Stimulated activated CD4-positive, alpha-beta T cell treated with anti-CD3 and anti-CD28 coated beads, Interleukin-1b, Interleukin-23, amount 100 ng/mL, for 24 hours (primary cell): Measurements from ENCODE around the gene DNAJC4.
A peak's percentile ranks its signal among the peaks of the same experiment; 100 is the strongest.
"Not testable (repeated sequence)": the region's sequence is repeated elsewhere in the genome, so short reads cannot be mapped to it uniquely, and the experiment has no call there.

Experiments used
- DNase-seq, 4 experiments: peaks; one replicate each; pipeline ENCODE4 v3.0.0-alpha.2; 2020; ENCODE audit warnings: low read depth in 4 of 4, low spot score in 1 of 4

DNAJC4 gene

GRCh38 chr11:64243236-64243854 is 13.0 kb downstream of the DNAJC4 start:
- DNase-seq: no peak

DNA sequence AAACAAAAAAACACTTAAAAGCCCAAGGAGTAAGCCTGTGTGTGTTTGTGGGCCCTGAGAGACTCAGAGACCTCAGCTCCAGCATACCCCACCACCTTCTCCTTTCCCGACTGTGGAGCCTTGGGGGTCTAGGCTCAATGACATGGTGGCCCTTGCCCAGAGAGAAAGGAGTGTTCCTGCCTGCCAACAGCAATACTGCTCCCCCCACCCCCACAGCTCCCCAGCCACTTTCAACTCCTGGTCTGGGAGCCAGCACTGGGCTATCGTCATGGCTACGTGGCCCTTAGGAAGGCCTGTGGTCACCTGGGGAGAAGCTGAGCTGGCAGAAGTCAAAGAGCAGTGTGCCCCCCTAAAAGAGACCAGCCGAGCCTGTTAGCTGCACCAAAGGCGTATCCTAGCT is 13.8 kb downstream of the DNAJC4 start:
- DNase-seq: no peak

- no peak for DNase-seq
These were observed 14.6 kb downstream of the DNAJC4 start for GRCh38 chr11:64244966-64245365.

DNA sequence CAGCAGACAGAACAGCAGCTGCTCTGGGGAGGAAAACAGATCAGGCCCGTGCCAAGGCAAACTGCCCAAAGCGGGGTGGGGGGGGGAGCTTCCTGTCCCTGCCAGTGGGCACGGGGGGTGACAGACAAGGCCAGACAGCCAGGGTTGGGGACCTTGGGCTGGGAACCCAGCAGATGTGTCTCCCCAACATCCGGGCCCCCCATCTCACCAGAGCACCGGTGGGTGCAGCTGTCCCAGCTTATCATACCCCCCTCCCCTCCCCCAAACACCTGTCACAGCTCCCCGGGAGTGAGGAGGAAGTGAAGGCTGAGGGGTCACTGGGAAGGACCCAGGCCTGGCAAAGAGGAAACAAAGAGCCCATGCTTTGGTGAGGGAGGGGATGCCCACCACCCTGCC is 15.1 kb downstream of the DNAJC4 start:
- DNase-seq: no peak

- peak in 2 of 4 experiments; percentile 71 to 84 for DNase-seq
These were observed 15.7 kb downstream of the DNAJC4 start for GRCh38 chr11:64245797-64246620.

DNA sequence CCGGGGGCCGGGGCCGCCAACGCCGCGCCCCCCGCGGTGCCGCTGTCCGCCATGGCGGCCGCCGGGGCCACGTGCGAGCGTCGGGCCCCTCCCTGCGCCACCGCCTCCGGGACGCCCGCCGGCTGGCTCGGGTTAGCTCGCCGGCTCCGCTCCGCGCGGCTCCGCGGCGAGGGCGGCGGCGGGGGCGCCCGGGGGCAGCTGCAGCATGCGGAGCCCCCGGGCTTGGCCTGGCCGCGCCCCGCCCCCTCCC is 16.2 kb downstream of the DNAJC4 start:
- not testable (repeated sequence) for DNase-seq

- DNase-seq: peak in 2 of 4 experiments; percentile 77 to 85
These were observed 16.8 kb downstream of the DNAJC4 start, which contains the start of gene PPP1R14B for GRCh38 chr11:64246871-64247728. Gene PPP1R14B, minus strand, starts transcription at chr11:64246943. Its CDS starts 270 bp downstream, at chr11:64246673.

- no peak for DNase-seq
These were observed 17.6 kb downstream of the DNAJC4 start for GRCh38 chr11:64247729-64248531.

GRCh38 chr11:64248578-64248977 is 18.2 kb downstream of the DNAJC4 start:
- no peak for DNase-seq

- DNase-seq: no peak
These were observed 18.7 kb downstream of the DNAJC4 start for GRCh38 chr11:64249038-64249437.

- DNase-seq: no peak
These were observed 19.4 kb downstream of the DNAJC4 start for GRCh38 chr11:64249563-64250414.

DNA sequence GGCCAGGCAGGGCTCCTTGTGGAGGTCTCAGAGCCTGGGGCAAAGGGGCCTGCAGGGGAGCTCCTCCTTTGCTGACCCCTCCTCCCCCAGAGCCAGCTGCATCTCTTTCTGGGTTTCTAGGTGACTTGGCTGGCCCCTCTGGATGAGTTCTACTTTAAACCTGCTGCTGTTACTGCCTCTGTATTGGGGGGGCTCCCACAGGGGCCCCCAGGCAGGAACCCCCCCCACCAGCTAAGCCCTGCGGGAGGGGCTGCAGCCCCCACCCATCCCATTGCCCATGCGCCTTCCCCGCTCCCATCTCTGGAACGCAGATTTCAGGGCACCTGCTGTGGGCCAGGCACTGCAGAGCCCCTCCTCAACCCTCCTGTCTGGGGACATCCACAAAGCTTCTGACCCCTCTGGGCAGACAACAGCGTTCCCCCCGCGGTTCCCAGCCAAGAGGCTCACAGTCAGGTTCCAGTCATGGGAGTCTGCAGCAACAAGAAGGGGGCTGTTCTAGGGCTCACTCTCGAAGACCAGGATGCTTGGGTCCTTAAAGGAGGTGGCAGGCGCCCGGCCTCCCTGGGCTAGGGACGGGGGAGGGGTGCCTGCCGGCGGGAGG is 20.2 kb downstream of the DNAJC4 start:
- no peak for DNase-seq

DNA sequence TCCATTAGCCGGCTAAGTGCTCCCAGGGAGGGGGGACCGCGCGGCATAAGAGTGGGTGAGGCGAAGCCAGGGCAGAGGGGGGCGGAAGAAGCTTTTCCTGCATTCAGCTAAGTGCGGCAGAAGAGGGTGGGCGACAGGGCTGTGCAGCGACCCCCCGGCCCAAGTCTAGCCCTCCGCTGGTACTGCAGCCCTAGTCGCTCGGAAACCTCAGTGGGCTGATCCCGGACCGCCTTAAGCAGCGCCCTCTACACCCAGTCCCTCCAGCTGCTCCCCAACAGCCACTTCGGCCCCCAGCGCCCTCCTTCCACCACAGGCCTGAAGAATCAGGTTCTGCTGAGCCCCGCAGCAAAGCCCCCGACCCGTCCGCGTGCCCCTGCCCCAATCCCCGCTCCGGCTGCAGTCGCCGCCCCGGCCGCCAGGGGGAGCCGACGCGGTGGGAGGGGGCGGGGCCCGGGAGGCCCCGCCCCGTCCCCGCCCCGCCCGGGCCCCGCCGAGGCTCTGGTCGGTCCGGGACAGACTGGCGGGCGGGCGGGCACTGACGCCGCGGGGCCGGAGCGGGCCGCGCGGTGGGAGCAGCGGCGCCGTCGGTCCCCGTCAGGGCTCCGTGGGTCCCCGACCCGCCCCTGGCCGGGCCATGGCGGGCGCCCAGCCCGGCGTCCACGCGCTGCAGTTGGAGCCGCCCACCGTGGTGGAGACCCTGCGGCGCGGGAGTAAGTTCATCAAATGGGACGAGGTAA is 20.8 kb downstream of the DNAJC4 start, which contains the start of gene PLCB3:
Gene PLCB3 (plus strand): TSS at position 515 of the 737 bp plus-strand sequence. CDS start 120 bp downstream, at position 635.
- DNase-seq: peak in 1 of 4 experiments; percentile 51

DNA sequence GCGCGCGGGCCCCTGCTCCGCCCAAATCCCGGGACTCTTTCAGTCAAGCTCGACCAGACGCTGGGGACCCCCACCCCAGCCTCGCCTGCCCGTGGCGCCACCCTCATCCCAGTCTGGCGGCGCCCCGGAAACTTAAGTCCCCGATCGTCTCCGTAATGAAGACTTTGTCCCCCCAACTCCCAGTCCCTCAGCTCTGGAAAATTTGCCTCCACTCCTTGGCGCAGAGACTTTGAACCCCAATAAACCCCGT is 21.3 kb downstream of the DNAJC4 start:
- DNase-seq: no peak

- DNase-seq: no peak
These were observed 21.9 kb downstream of the DNAJC4 start for GRCh38 chr11:64252003-64252872.

DNA sequence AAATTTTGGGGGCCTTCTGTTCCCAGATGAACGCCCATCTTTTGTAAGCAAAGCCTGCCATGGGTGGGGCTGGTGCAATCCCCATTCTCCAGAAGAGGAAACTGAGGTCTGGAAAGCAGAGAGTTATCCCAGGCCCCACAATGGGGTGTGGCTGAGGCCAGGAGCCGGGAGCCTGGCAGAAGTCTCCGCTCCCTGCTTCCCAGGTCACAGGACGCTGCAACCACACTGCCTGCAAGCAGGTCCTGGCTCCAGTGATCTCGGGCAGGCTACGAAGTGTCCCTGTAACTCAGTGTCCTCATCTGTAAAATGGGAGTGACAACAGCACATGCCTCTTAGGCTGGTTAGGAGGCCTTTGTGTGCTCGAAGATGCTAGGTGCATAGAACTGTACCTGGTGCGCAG is 22.7 kb downstream of the DNAJC4 start:
- no peak for DNase-seq

GRCh38 chr11:64253481-64253880 is 23.1 kb downstream of the DNAJC4 start:
- no peak for DNase-seq

GRCh38 chr11:64254326-64254725 is 24.0 kb downstream of the DNAJC4 start:
- no peak for DNase-seq
